IMR-90 (cell line): ENCODE measurements around the gene TMEM214. TPM values are rescaled to one million over a fixed set of nuclear protein-coding genes. Genes with fewer than 3 reads are reported as not detected.

Source experiments
- ATAC-seq: fragments of 200-7000 bp; cut with Tn5 transposase; 2 replicates; pipeline ENCODE4 v1.9.1; 2020; ENCODE audit warnings: low read depth, mild to moderate bottlenecking, moderate library complexity
- BruUV-seq: library from RNA; stranded (reverse); fragments of 400-500 nt; replicated peaks from 2 replicates; lab custom pipeline; 2021; lab: Mats Ljungman, UMichigan
- CTCF ChIA-PET: fragments of 300-600 bp; formaldehyde crosslinking; extraction: SDS; loops from one replicate; lab custom pipeline; 2021; ENCODE audit warnings: antibody characterized with exemption; lab: Yijun Ruan, JAX
- POLR2A ChIA-PET: fragments of 300-600 bp; sonication (Branson Sonifier 250); formaldehyde crosslinking; loops from one replicate; lab custom pipeline; 2022; ENCODE audit warnings: antibody characterized with exemption; ENCODE audit not compliant: unreplicated experiment; lab: Charles Lee
- DNase-seq: peaks from one replicate; pipeline ENCODE4 v3.0.0; 2013
- H2AFZ ChIP-seq: replicated peaks from 2 replicates; pipeline ENCODE3; 2013; ENCODE audit warnings: low read length, mild to moderate bottlenecking; ENCODE audit not compliant: poor library complexity
- H2AK5ac ChIP-seq: 2 replicates; pipeline ENCODE4 v1.6.1; 2013; ENCODE audit warnings: low read depth, low read length, inconsistent platforms
- H2AK9ac ChIP-seq: replicated peaks from 2 replicates; pipeline ENCODE3; 2013; ENCODE audit warnings: mild to moderate bottlenecking, low read depth, low read length, moderate library complexity; ENCODE audit not compliant: poor library complexity
- H2BK120ac ChIP-seq: 2 replicates; pipeline ENCODE4 v1.6.1; 2013; ENCODE audit warnings: low read depth, low read length, inconsistent platforms
- H2BK15ac ChIP-seq: 3 replicates; pipeline ENCODE4 v1.6.1; 2013; ENCODE audit warnings: low read depth, low read length, inconsistent platforms
- H2BK20ac ChIP-seq: 2 replicates; pipeline ENCODE4 v1.6.1; 2013; ENCODE audit warnings: low read depth, mild to moderate bottlenecking, inconsistent platforms, low read length, moderate library complexity
- H2BK5ac ChIP-seq: 2 replicates; pipeline ENCODE4 v1.6.1; 2013; ENCODE audit warnings: mild to moderate bottlenecking, low read depth, low read length, inconsistent platforms; ENCODE audit not compliant: poor library complexity, severe bottlenecking
- H3K14ac ChIP-seq: replicated peaks from 2 replicates; pipeline ENCODE4 v1.6.1; 2013; ENCODE audit warnings: low read depth, low read length, inconsistent platforms
- H3K18ac ChIP-seq: 2 replicates; pipeline ENCODE4 v1.6.1; 2013; ENCODE audit warnings: low read depth, low read length, control low read depth
- H3K23ac ChIP-seq: 2 replicates; pipeline ENCODE4 v1.6.1; 2013; ENCODE audit warnings: low read depth, low read length, inconsistent platforms
- H3K27ac ChIP-seq: 2 replicates; pipeline ENCODE4 v1.5.1; 2013; ENCODE audit warnings: mild to moderate bottlenecking, control low read depth, low read length; ENCODE audit not compliant: insufficient read depth
- H3K27me3 ChIP-seq: 2 replicates; pipeline ENCODE4 v1.6.1; 2013; ENCODE audit warnings: low read length; ENCODE audit not compliant: control insufficient read depth, insufficient read depth
- H3K36me3 ChIP-seq: 2 replicates; pipeline ENCODE4 v1.6.1; 2013; ENCODE audit warnings: low read length, mixed read lengths; ENCODE audit not compliant: control insufficient read depth, insufficient read depth
- H3K4ac ChIP-seq: 2 replicates; pipeline ENCODE4 v1.6.1; 2013; ENCODE audit warnings: low read depth, low read length, inconsistent platforms
- H3K4me1 ChIP-seq: 2 replicates; pipeline ENCODE4 v1.6.1; 2013; ENCODE audit warnings: low read length, mixed read lengths; ENCODE audit not compliant: control insufficient read depth, insufficient read depth
- H3K4me2 ChIP-seq: 2 replicates; pipeline ENCODE4 v1.6.1; 2013; ENCODE audit warnings: low read depth, mild to moderate bottlenecking, control low read depth, low read length, moderate library complexity
- H3K4me3 ChIP-seq: 2 replicates; pipeline ENCODE4 v1.5.1; 2013; ENCODE audit warnings: low read depth, mild to moderate bottlenecking, control low read depth, low read length, moderate library complexity; ENCODE audit not compliant: insufficient read depth
- H3K56ac ChIP-seq: 2 replicates; pipeline ENCODE4 v1.6.1; 2013; ENCODE audit warnings: low read length, inconsistent platforms; ENCODE audit not compliant: insufficient read depth; ENCODE audit errors: extremely low read depth
- H3K79me1 ChIP-seq, 2 experiments: 2 replicates each; pipeline ENCODE4 v1.6.1; 2013; ENCODE audit warnings: low read length in 2 of 2, inconsistent platforms in 1 of 2, low read depth in 1 of 2
- H3K9ac ChIP-seq: 2 replicates; pipeline ENCODE4 v1.6.1; 2013; ENCODE audit warnings: low read depth, low read length, control low read depth
- H3K9me1 ChIP-seq: 2 replicates; pipeline ENCODE4 v1.6.1; 2013; ENCODE audit warnings: low read length, inconsistent platforms; ENCODE audit not compliant: insufficient read depth
- H3K9me3 ChIP-seq: 2 replicates; pipeline ENCODE4 v1.6.1; 2013; ENCODE audit warnings: low read length; ENCODE audit not compliant: control insufficient read depth, insufficient read depth
- H4K20me1 ChIP-seq: 2 replicates; pipeline ENCODE4 v1.6.1; 2013; ENCODE audit warnings: low read length, inconsistent platforms; ENCODE audit not compliant: insufficient read depth
- H4K5ac ChIP-seq: 2 replicates; pipeline ENCODE4 v1.6.1; 2013; ENCODE audit warnings: mild to moderate bottlenecking, low read depth, low read length, control low read depth
- H4K8ac ChIP-seq, 2 experiments: 2 replicates each; pipeline ENCODE4 v1.6.1; 2013; ENCODE audit warnings: low read depth in 2 of 2, low read length in 2 of 2, control low read depth in 1 of 2, inconsistent platforms in 1 of 2
- H4K91ac ChIP-seq: 2 replicates; pipeline ENCODE4 v1.6.1; 2013; ENCODE audit warnings: low read depth, low read length, inconsistent platforms; ENCODE audit not compliant: insufficient read depth
- BHLHE40 ChIP-seq: fragments of 150-350 bp; IDR thresholded peaks from 2 replicates; pipeline ENCODE4 v1.6.1; 2016; ENCODE audit warnings: mild to moderate bottlenecking, low read depth, low read length
- CEBPB ChIP-seq: IDR thresholded peaks from 2 replicates; pipeline ENCODE4 v1.6.1; 2012; ENCODE audit warnings: low read depth, low read length, improper control_type of control experiment
- CHD1 ChIP-seq: IDR thresholded peaks from 2 replicates; pipeline ENCODE4 v1.6.1; 2012; ENCODE audit warnings: low read depth, low read length, improper control_type of control experiment
- CTCF ChIP-seq: conservative IDR thresholded peaks from 2 replicates; pipeline ENCODE4 v1.5.1; 2012; ENCODE audit warnings: mild to moderate bottlenecking, low read depth, low read length, improper control_type of control experiment
- FOS ChIP-seq: fragments of 150-350 bp; IDR thresholded peaks from 2 replicates; pipeline ENCODE4 v1.6.1; 2016; ENCODE audit warnings: low read depth, low read length
- MXI1 ChIP-seq: IDR thresholded peaks from 2 replicates; pipeline ENCODE4 v1.6.1; 2012; ENCODE audit warnings: low read depth, mild to moderate bottlenecking, low read length, moderate library complexity, borderline replicate concordance
- NFE2L2 ChIP-seq: fragments of 150-350 bp; IDR thresholded peaks from 2 replicates; pipeline ENCODE4 v1.6.1; 2016; ENCODE audit warnings: low read depth, mild to moderate bottlenecking, low read length
- POLR2A ChIP-seq: IDR thresholded peaks from 2 replicates; pipeline ENCODE4 v1.6.1; 2012; ENCODE audit warnings: mild to moderate bottlenecking, low read depth, low read length
- RCOR1 ChIP-seq: IDR thresholded peaks from 2 replicates; pipeline ENCODE4 v1.6.1; 2012; ENCODE audit warnings: mild to moderate bottlenecking, low read length, improper control_type of control experiment; ENCODE audit not compliant: insufficient replicate concordance
- SMC3 ChIP-seq: fragments of 150-350 bp; IDR thresholded peaks from 2 replicates; pipeline ENCODE4 v1.6.1; 2016; ENCODE audit warnings: low read depth, mild to moderate bottlenecking, antibody characterized with exemption, low read length, moderate library complexity
- WGBS, 2 experiments: methylation state at CpG; one replicate each; pipeline versions ENCODE4 v1.1.5 to v1.1.7; 2013; ENCODE audit warnings: missing lambda C conversion rate in 2 of 2; ENCODE audit not compliant: insufficient read length in 1 of 2; ENCODE audit errors: extremely low coverage in 2 of 2; 5-methylcytosine and 5-hydroxymethylcytosine counted together
- dilution Hi-C: fragments of 300-500 bp; cut with HindIII; formaldehyde crosslinking; loops from one replicate; pipeline ENCODE4 v1.14.3; 2018; ENCODE audit warnings: low sequenced_read_pairs; ENCODE audit not compliant: unreplicated experiment
- in situ Hi-C: fragments of 300-500 bp; cut with MboI; formaldehyde crosslinking; loops from 3 replicates; pipeline ENCODE4 v1.14.3; 2019; ENCODE audit warnings: low sequenced_read_pairs, inconsistent platforms, mixed read lengths
- intact Hi-C: fragments of 100-400 bp; cut with micrococcal nuclease; formaldehyde crosslinking; loops from 2 replicates; pipeline ENCODE4 v1.10.0; 2022
- polyA plus RNA-seq, 3 experiments: library from polyadenylated mRNA; depleted of rRNA; stranded (reverse); fragments of >200 nt; gene quantifications; 2 replicates each; pipeline ENCODE4 v1.2.3, GENCODE V29; 2012; ENCODE audit warnings: low replicate concordance in 1 of 3
- total RNA-seq: library from RNA; depleted of rRNA; stranded (reverse); fragments of >200 nt; gene quantifications from 2 replicates; pipeline ENCODE4 v1.2.3, GENCODE V29; 2012

Gene TMEM214
- total and polyA plus RNA-seq, 2 of the 4 experiments (the other 2 are of a cell fraction): 32.1 to 121 TPM

- H3K4me2 ChIP-seq: no peak overlapping the region
- no peak overlapping the region for H2BK20ac ChIP-seq
- peaks cover 0 to 4% of the 10 kb centered on the region in 2 experiments; a peak in 1 of 4 replicates for H3K79me1 ChIP-seq
- H3K56ac ChIP-seq: no peak overlapping the region
- H3K4me1 ChIP-seq: peaks cover 4% of the 10 kb centered on the region; the same call in 1 of the 2 replicates
- no TSS peak for BruUV-seq
- H3K23ac ChIP-seq: no peak overlapping the region
- in situ Hi-C loops: no loop called here
- no peak overlapping the region for H4K91ac ChIP-seq
- dilution Hi-C loops: no loop called here
- no CpG with 5 or more reads among the region's 9 CpGs for WGBS, 2 experiments
- H2BK120ac ChIP-seq: no peak overlapping the region
- H3K9ac ChIP-seq: no peak overlapping the region
- no peak overlapping the region for H3K4ac ChIP-seq
- no peak overlapping the region for H2AK9ac ChIP-seq
- ATAC-seq: peak; percentile 49
- no peak overlapping the region for H3K14ac ChIP-seq
- no peak overlapping the region for H4K5ac ChIP-seq
- peak; percentile 70 for DNase-seq
- peaks cover 15% of the 10 kb centered on the region for H3K9me1 ChIP-seq
- H3K9me3 ChIP-seq: no peaks in the 10 kb centered on the region
- H4K8ac ChIP-seq: no peak overlapping the region
- H2AFZ ChIP-seq: no peak overlapping the region
- no peak overlapping the region for H3K4me3 ChIP-seq
- no peaks in the 10 kb centered on the region for H4K20me1 ChIP-seq
- no peaks in the 10 kb centered on the region for H3K27me3 ChIP-seq
- no peak overlapping the region for H2AK5ac ChIP-seq
- TF ChIP-seq POLR2A (no peak), NFE2L2 (no peak), CEBPB (no peak), FOS (peak; percentile 41), SMC3 (no peak), BHLHE40 (no peak), RCOR1 (no peak), MXI1 (peak; percentile 80), CHD1 (no peak), CTCF (no peak)
- intact Hi-C loops: no loop called here
- no peak overlapping the region for H3K18ac ChIP-seq
- no peak overlapping the region for H3K27ac ChIP-seq
- CTCF ChIA-PET: interaction anchor here (0.7 to 1.8 kb wide), 2 partner anchors 42 to 1029 kb away, joined by 3 to 5 read pairs; no protein-coding TSS in a partner anchor
- no peaks in the 10 kb centered on the region for H3K36me3 ChIP-seq
- H2BK5ac ChIP-seq: no peak overlapping the region
- POLR2A ChIA-PET: no interaction called here
- no peak overlapping the region for H2BK15ac ChIP-seq
These were observed 28.9 kb upstream of the TMEM214 start for GRCh38 chr2:27003857-27004256.
